Measurements from ENCODE around the gene ZFP90. TPM values are rescaled to one million over a fixed set of nuclear protein-coding genes. Genes with fewer than 3 reads are reported as not detected.

Gene ZFP90
- total RNA-seq, 1 donor from 2014 or later, result 19.3 TPM

DNA sequence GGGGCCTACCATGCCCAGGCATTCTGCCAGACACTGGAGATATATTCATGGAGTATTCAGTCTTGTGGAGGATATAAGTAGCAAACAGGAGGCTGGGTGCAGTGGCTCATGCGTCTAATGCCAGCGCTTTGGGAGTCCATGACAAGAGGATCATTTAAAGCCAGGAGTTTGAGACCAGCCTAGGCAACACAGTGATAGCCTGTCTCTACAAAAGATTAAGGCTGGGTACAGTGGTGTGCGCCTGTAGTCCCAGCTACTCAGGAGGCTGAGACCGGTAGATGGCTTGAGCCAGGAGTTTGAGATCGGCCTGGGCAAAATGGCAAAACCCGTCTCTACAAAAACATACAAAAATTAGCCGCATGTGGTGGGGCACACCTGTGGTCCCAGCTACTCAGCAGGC is 68.4 kb downstream of the ZFP90 start:
- no peaks in the 10 kb centered on the region for H3K27me3 ChIP-seq (ENCODE audit: control insufficient read depth in 3 of 3, insufficient read depth in 3 of 3, low read length in 3 of 3)
- no peaks in the 10 kb centered on the region for H3K36me3 ChIP-seq (ENCODE audit: control insufficient read depth in 3 of 3, insufficient read depth in 3 of 3, low read length in 3 of 3)
- H3K4me1 ChIP-seq (ENCODE audit: control insufficient read depth in 3 of 3, insufficient read depth in 3 of 3, low read length in 3 of 3), result no peaks in the 10 kb centered on the region
- H3K27ac ChIP-seq (ENCODE audit: low read depth, low read length), result no peak overlapping the region
- no peaks in the 10 kb centered on the region for H3K9me3 ChIP-seq (ENCODE audit: control insufficient read depth in 3 of 3, low read length in 3 of 3)
- no peak overlapping the region for H3K4me3 ChIP-seq (ENCODE audit: low read length in 3 of 3)
- H3K9ac ChIP-seq (ENCODE audit: low read depth in 1 of 3, low read length in 3 of 3), result no peak overlapping the region

DNA sequence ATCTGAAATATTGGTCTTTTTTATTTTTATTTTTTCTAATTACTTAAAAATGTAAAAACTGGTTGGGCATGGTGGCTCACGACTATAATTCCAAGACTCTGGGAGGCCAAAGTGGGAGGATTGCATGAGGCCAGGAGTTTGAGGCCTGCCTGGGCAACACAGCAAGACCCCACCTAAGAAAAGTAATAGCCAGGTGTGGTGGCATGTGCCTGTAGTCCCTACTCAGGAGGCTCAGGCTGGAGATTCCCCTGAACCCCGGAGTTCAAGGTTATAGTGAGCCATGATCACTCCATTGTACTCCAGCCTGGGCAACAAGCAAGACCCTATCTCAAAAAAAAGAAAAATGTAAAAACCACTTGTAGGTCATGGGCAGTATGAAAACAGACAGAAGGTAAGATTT is 69.2 kb downstream of the ZFP90 start:
- H3K9me3 ChIP-seq (ENCODE audit: control insufficient read depth in 3 of 3, low read length in 3 of 3), result no peaks in the 10 kb centered on the region
- no peak overlapping the region for H3K4me3 ChIP-seq (ENCODE audit: low read length in 3 of 3)
- no peaks in the 10 kb centered on the region for H3K36me3 ChIP-seq (ENCODE audit: control insufficient read depth in 3 of 3, insufficient read depth in 3 of 3, low read length in 3 of 3)
- H3K9ac ChIP-seq (ENCODE audit: low read depth in 1 of 3, low read length in 3 of 3), result no peak overlapping the region
- H3K27ac ChIP-seq (ENCODE audit: low read depth, low read length), result no peak overlapping the region
- H3K4me1 ChIP-seq (ENCODE audit: control insufficient read depth in 3 of 3, insufficient read depth in 3 of 3, low read length in 3 of 3), result no peaks in the 10 kb centered on the region
- no peaks in the 10 kb centered on the region for H3K27me3 ChIP-seq (ENCODE audit: control insufficient read depth in 3 of 3, insufficient read depth in 3 of 3, low read length in 3 of 3)

DNA sequence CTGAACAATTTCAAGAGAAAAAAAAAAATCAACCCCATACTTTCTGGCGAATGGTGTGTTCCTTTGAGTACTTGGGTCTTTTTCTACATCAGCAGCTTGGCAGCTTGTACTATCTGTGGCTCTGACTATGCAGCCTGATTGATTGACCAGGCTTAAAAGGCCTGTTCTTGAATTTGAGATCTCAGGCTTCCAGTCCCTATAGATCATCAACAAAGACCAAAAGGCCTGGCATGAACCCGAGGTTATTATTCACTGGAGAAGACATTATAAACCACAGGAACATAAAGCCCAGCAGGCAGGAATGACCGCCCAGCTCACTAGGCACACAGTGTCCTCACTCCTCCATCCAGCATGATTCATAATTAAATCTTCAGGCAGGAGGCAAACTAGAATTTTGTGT is 73.9 kb downstream of the ZFP90 start:
- Histone ChIP-seq H3K36me3 (ENCODE audit: control insufficient read depth in 3 of 3, insufficient read depth in 3 of 3, low read length in 3 of 3) (no peaks in the 10 kb centered on the region), H3K4me1 (ENCODE audit: control insufficient read depth in 3 of 3, insufficient read depth in 3 of 3, low read length in 3 of 3) (no peaks in the 10 kb centered on the region), H3K9ac (ENCODE audit: low read depth in 1 of 3, low read length in 3 of 3) (no peak overlapping the region), H3K27ac (ENCODE audit: low read depth, low read length) (no peak overlapping the region), H3K27me3 (ENCODE audit: control insufficient read depth in 3 of 3, insufficient read depth in 3 of 3, low read length in 3 of 3) (no peaks in the 10 kb centered on the region), H3K9me3 (ENCODE audit: control insufficient read depth in 3 of 3, low read length in 3 of 3) (peaks cover 0 to 8% (median 3%) of the 10 kb centered on the region in 3 donors), H3K4me3 (ENCODE audit: low read length in 3 of 3) (no peak overlapping the region)

DNA sequence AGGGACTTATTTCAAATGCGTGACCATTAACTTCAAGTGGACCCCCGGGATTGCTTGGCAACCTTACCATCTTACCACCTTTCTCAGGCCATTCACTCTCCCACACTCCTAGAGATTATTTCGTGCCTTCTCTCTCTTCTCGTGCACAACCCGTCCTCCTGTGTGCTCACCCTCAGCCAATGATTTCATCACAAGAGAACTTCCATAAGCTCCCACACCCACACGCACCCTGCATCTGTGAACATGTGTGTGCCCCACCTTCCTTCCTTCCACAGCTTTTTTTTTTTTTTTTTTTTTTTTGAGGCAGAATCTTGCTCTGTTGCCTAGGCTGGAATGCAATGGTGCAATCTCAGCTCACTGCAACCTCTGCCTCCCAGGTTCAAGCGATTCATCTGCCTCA is 78.6 kb downstream of the ZFP90 start:
- no peaks in the 10 kb centered on the region for H3K27me3 ChIP-seq (ENCODE audit: control insufficient read depth in 3 of 3, insufficient read depth in 3 of 3, low read length in 3 of 3)
- peaks cover 0 to 8% (median 3%) of the 10 kb centered on the region in 3 donors for H3K9me3 ChIP-seq (ENCODE audit: control insufficient read depth in 3 of 3, low read length in 3 of 3)
- H3K4me3 ChIP-seq (ENCODE audit: low read length in 3 of 3), result no peak overlapping the region
- no peak overlapping the region for H3K9ac ChIP-seq (ENCODE audit: low read depth in 1 of 3, low read length in 3 of 3)
- H3K27ac ChIP-seq (ENCODE audit: low read depth, low read length), result no peak overlapping the region
- H3K4me1 ChIP-seq (ENCODE audit: control insufficient read depth in 3 of 3, insufficient read depth in 3 of 3, low read length in 3 of 3), result no peaks in the 10 kb centered on the region
- H3K36me3 ChIP-seq (ENCODE audit: control insufficient read depth in 3 of 3, insufficient read depth in 3 of 3, low read length in 3 of 3), result no peaks in the 10 kb centered on the region

Small RNA genes lying within 50 kb of the gene (small RNA-seq; reads per million reads assigned to genes)
- gene RNU4-36P, result not detected

Other genes with a start within 250 kb of the ZFP90 start
- 11.0 TPM for gene SLC7A6OS, start 228.3 kb upstream of the ZFP90 start, total RNA-seq
- 49.1 TPM for gene PRMT7, start 228.3 kb upstream of the ZFP90 start, total RNA-seq
- gene SMPD3, start 90.8 kb upstream of the ZFP90 start, total RNA-seq, result under 0.01 TPM
- gene CDH3, start 106.0 kb downstream of the ZFP90 start, total RNA-seq, result not detected
- 3.7 TPM for gene CDH1, start 198.0 kb downstream of the ZFP90 start, total RNA-seq